Endothelial cell of umbilical vein (primary cell): Measurements from ENCODE around the gene CAMSAP3.

ENCODE experiments used
- CTCF ChIP-seq, 2 donors: IDR thresholded peaks; 1 replicate in 1 of 2; 2 replicates in 1 of 2; pipeline ENCODE4 v1.5.1; 2011; ENCODE audit warnings: low read length in 2 of 2, mild to moderate bottlenecking in 2 of 2, moderate library complexity in 2 of 2, control low read depth in 1 of 2, inconsistent platforms in 1 of 2, low read depth in 1 of 2; ENCODE audit not compliant: insufficient read depth in 1 of 2; ENCODE audit errors: extremely low read depth in 1 of 2
- POLR2A ChIP-seq: IDR thresholded peaks from 2 replicates; pipeline ENCODE4 v1.6.1; 2012; ENCODE audit warnings: low read depth, mild to moderate bottlenecking, control low read depth, low read length

GRCh38 chr19:7611541-7612279 lies 16.0 kb downstream of the CAMSAP3 start:
- TF ChIP-seq POLR2A (no peak), CTCF (IDR thresholded peaks at IDR 0.05; ENCODE audit: extremely low read depth in 1 of 2, insufficient read depth in 1 of 2, low read depth in 1 of 2, low read length in 2 of 2) (no peak)
